IMR-90 (cell line): ENCODE results near the gene CLC. TPM values are rescaled to one million over a fixed set of nuclear protein-coding genes. Genes with fewer than 3 reads are reported as not detected.

Experiments
- ATAC-seq: fragments of 200-7000 bp; cut with Tn5 transposase; 2 replicates; pipeline ENCODE4 v1.9.1; 2020; ENCODE audit warnings: low read depth, mild to moderate bottlenecking, moderate library complexity
- BruUV-seq: library from RNA; stranded (reverse); fragments of 400-500 nt; replicated peaks from 2 replicates; lab custom pipeline; 2021; lab: Mats Ljungman, UMichigan
- CTCF ChIA-PET: fragments of 300-600 bp; formaldehyde crosslinking; extraction: SDS; loops from one replicate; lab custom pipeline; 2021; ENCODE audit warnings: antibody characterized with exemption; lab: Yijun Ruan, JAX
- POLR2A ChIA-PET: fragments of 300-600 bp; sonication (Branson Sonifier 250); formaldehyde crosslinking; loops from one replicate; lab custom pipeline; 2022; ENCODE audit warnings: antibody characterized with exemption; ENCODE audit not compliant: unreplicated experiment; lab: Charles Lee
- DNase-seq: peaks from one replicate; pipeline ENCODE4 v3.0.0; 2013
- H2AFZ ChIP-seq: replicated peaks from 2 replicates; pipeline ENCODE3; 2013; ENCODE audit warnings: low read length, mild to moderate bottlenecking; ENCODE audit not compliant: poor library complexity
- H2AK5ac ChIP-seq: 2 replicates; pipeline ENCODE4 v1.6.1; 2013; ENCODE audit warnings: low read depth, low read length, inconsistent platforms
- H2AK9ac ChIP-seq: replicated peaks from 2 replicates; pipeline ENCODE3; 2013; ENCODE audit warnings: mild to moderate bottlenecking, low read depth, low read length, moderate library complexity; ENCODE audit not compliant: poor library complexity
- H2BK120ac ChIP-seq: 2 replicates; pipeline ENCODE4 v1.6.1; 2013; ENCODE audit warnings: low read depth, low read length, inconsistent platforms
- H2BK15ac ChIP-seq: 3 replicates; pipeline ENCODE4 v1.6.1; 2013; ENCODE audit warnings: low read depth, low read length, inconsistent platforms
- H2BK20ac ChIP-seq: 2 replicates; pipeline ENCODE4 v1.6.1; 2013; ENCODE audit warnings: low read depth, mild to moderate bottlenecking, inconsistent platforms, low read length, moderate library complexity
- H2BK5ac ChIP-seq: 2 replicates; pipeline ENCODE4 v1.6.1; 2013; ENCODE audit warnings: mild to moderate bottlenecking, low read depth, low read length, inconsistent platforms; ENCODE audit not compliant: poor library complexity, severe bottlenecking
- H3K14ac ChIP-seq: replicated peaks from 2 replicates; pipeline ENCODE4 v1.6.1; 2013; ENCODE audit warnings: low read depth, low read length, inconsistent platforms
- H3K18ac ChIP-seq: 2 replicates; pipeline ENCODE4 v1.6.1; 2013; ENCODE audit warnings: low read depth, low read length, control low read depth
- H3K23ac ChIP-seq: 2 replicates; pipeline ENCODE4 v1.6.1; 2013; ENCODE audit warnings: low read depth, low read length, inconsistent platforms
- H3K27ac ChIP-seq: 2 replicates; pipeline ENCODE4 v1.5.1; 2013; ENCODE audit warnings: mild to moderate bottlenecking, control low read depth, low read length; ENCODE audit not compliant: insufficient read depth
- H3K27me3 ChIP-seq: 2 replicates; pipeline ENCODE4 v1.6.1; 2013; ENCODE audit warnings: low read length; ENCODE audit not compliant: control insufficient read depth, insufficient read depth
- H3K36me3 ChIP-seq: 2 replicates; pipeline ENCODE4 v1.6.1; 2013; ENCODE audit warnings: low read length, mixed read lengths; ENCODE audit not compliant: control insufficient read depth, insufficient read depth
- H3K4ac ChIP-seq: 2 replicates; pipeline ENCODE4 v1.6.1; 2013; ENCODE audit warnings: low read depth, low read length, inconsistent platforms
- H3K4me1 ChIP-seq: 2 replicates; pipeline ENCODE4 v1.6.1; 2013; ENCODE audit warnings: low read length, mixed read lengths; ENCODE audit not compliant: control insufficient read depth, insufficient read depth
- H3K4me2 ChIP-seq: 2 replicates; pipeline ENCODE4 v1.6.1; 2013; ENCODE audit warnings: low read depth, mild to moderate bottlenecking, control low read depth, low read length, moderate library complexity
- H3K4me3 ChIP-seq: 2 replicates; pipeline ENCODE4 v1.5.1; 2013; ENCODE audit warnings: low read depth, mild to moderate bottlenecking, control low read depth, low read length, moderate library complexity; ENCODE audit not compliant: insufficient read depth
- H3K56ac ChIP-seq: 2 replicates; pipeline ENCODE4 v1.6.1; 2013; ENCODE audit warnings: low read length, inconsistent platforms; ENCODE audit not compliant: insufficient read depth; ENCODE audit errors: extremely low read depth
- H3K79me1 ChIP-seq, 2 experiments: 2 replicates each; pipeline ENCODE4 v1.6.1; 2013; ENCODE audit warnings: low read length in 2 of 2, inconsistent platforms in 1 of 2, low read depth in 1 of 2
- H3K9ac ChIP-seq: 2 replicates; pipeline ENCODE4 v1.6.1; 2013; ENCODE audit warnings: low read depth, low read length, control low read depth
- H3K9me1 ChIP-seq: 2 replicates; pipeline ENCODE4 v1.6.1; 2013; ENCODE audit warnings: low read length, inconsistent platforms; ENCODE audit not compliant: insufficient read depth
- H3K9me3 ChIP-seq: 2 replicates; pipeline ENCODE4 v1.6.1; 2013; ENCODE audit warnings: low read length; ENCODE audit not compliant: control insufficient read depth, insufficient read depth
- H4K20me1 ChIP-seq: 2 replicates; pipeline ENCODE4 v1.6.1; 2013; ENCODE audit warnings: low read length, inconsistent platforms; ENCODE audit not compliant: insufficient read depth
- H4K5ac ChIP-seq: 2 replicates; pipeline ENCODE4 v1.6.1; 2013; ENCODE audit warnings: mild to moderate bottlenecking, low read depth, low read length, control low read depth
- H4K8ac ChIP-seq, 2 experiments: 2 replicates each; pipeline ENCODE4 v1.6.1; 2013; ENCODE audit warnings: low read depth in 2 of 2, low read length in 2 of 2, control low read depth in 1 of 2, inconsistent platforms in 1 of 2
- H4K91ac ChIP-seq: 2 replicates; pipeline ENCODE4 v1.6.1; 2013; ENCODE audit warnings: low read depth, low read length, inconsistent platforms; ENCODE audit not compliant: insufficient read depth
- BHLHE40 ChIP-seq: fragments of 150-350 bp; IDR thresholded peaks from 2 replicates; pipeline ENCODE4 v1.6.1; 2016; ENCODE audit warnings: mild to moderate bottlenecking, low read depth, low read length
- CEBPB ChIP-seq: IDR thresholded peaks from 2 replicates; pipeline ENCODE4 v1.6.1; 2012; ENCODE audit warnings: low read depth, low read length, improper control_type of control experiment
- CHD1 ChIP-seq: IDR thresholded peaks from 2 replicates; pipeline ENCODE4 v1.6.1; 2012; ENCODE audit warnings: low read depth, low read length, improper control_type of control experiment
- FOS ChIP-seq: fragments of 150-350 bp; IDR thresholded peaks from 2 replicates; pipeline ENCODE4 v1.6.1; 2016; ENCODE audit warnings: low read depth, low read length
- MAFK ChIP-seq: IDR thresholded peaks from 2 replicates; pipeline ENCODE4 v1.6.1; 2012; ENCODE audit warnings: low read depth, low read length, improper control_type of control experiment
- MAZ ChIP-seq: IDR thresholded peaks from 2 replicates; pipeline ENCODE4 v1.6.1; 2012; ENCODE audit warnings: low read depth, mild to moderate bottlenecking, low read length, improper control_type of control experiment, moderate library complexity, borderline replicate concordance
- MXI1 ChIP-seq: IDR thresholded peaks from 2 replicates; pipeline ENCODE4 v1.6.1; 2012; ENCODE audit warnings: low read depth, mild to moderate bottlenecking, low read length, moderate library complexity, borderline replicate concordance
- NFE2L2 ChIP-seq: fragments of 150-350 bp; IDR thresholded peaks from 2 replicates; pipeline ENCODE4 v1.6.1; 2016; ENCODE audit warnings: low read depth, mild to moderate bottlenecking, low read length
- POLR2A ChIP-seq: IDR thresholded peaks from 2 replicates; pipeline ENCODE4 v1.6.1; 2012; ENCODE audit warnings: mild to moderate bottlenecking, low read depth, low read length
- RAD21 ChIP-seq: IDR thresholded peaks from 2 replicates; pipeline ENCODE4 v1.6.1; 2012; ENCODE audit warnings: low read length, improper control_type of control experiment
- RCOR1 ChIP-seq: IDR thresholded peaks from 2 replicates; pipeline ENCODE4 v1.6.1; 2012; ENCODE audit warnings: mild to moderate bottlenecking, low read length, improper control_type of control experiment; ENCODE audit not compliant: insufficient replicate concordance
- RFX5 ChIP-seq: IDR thresholded peaks from 2 replicates; pipeline ENCODE4 v1.8.0; 2012; ENCODE audit warnings: low read depth, mild to moderate bottlenecking, low read length, moderate library complexity
- SMC3 ChIP-seq: fragments of 150-350 bp; IDR thresholded peaks from 2 replicates; pipeline ENCODE4 v1.6.1; 2016; ENCODE audit warnings: low read depth, mild to moderate bottlenecking, antibody characterized with exemption, low read length, moderate library complexity
- USF2 ChIP-seq: fragments of 150-350 bp; IDR thresholded peaks from 2 replicates; pipeline ENCODE4 v1.6.1; 2017; ENCODE audit warnings: mild to moderate bottlenecking, antibody characterized with exemption, low read length, low read depth
- WGBS, 2 experiments: methylation state at CpG; one replicate each; pipeline versions ENCODE4 v1.1.5 to v1.1.7; 2013; ENCODE audit warnings: missing lambda C conversion rate in 2 of 2; ENCODE audit not compliant: insufficient read length in 1 of 2; ENCODE audit errors: extremely low coverage in 2 of 2; 5-methylcytosine and 5-hydroxymethylcytosine counted together
- dilution Hi-C: fragments of 300-500 bp; cut with HindIII; formaldehyde crosslinking; loops from one replicate; pipeline ENCODE4 v1.14.3; 2018; ENCODE audit warnings: low sequenced_read_pairs; ENCODE audit not compliant: unreplicated experiment
- in situ Hi-C: fragments of 300-500 bp; cut with MboI; formaldehyde crosslinking; loops from 3 replicates; pipeline ENCODE4 v1.14.3; 2019; ENCODE audit warnings: low sequenced_read_pairs, inconsistent platforms, mixed read lengths
- intact Hi-C: fragments of 100-400 bp; cut with micrococcal nuclease; formaldehyde crosslinking; loops from 2 replicates; pipeline ENCODE4 v1.10.0; 2022
- polyA plus RNA-seq, 3 experiments: library from polyadenylated mRNA; depleted of rRNA; stranded (reverse); fragments of >200 nt; gene quantifications; 2 replicates each; pipeline ENCODE4 v1.2.3, GENCODE V29; 2012; ENCODE audit warnings: low replicate concordance in 1 of 3
- total RNA-seq: library from RNA; depleted of rRNA; stranded (reverse); fragments of >200 nt; gene quantifications from 2 replicates; pipeline ENCODE4 v1.2.3, GENCODE V29; 2012
- TF ChIP-seq, protein P1 (sequence below): conservative IDR thresholded peaks from 2 replicates; pipeline ENCODE4 v1.5.1; 2012; ENCODE audit warnings: mild to moderate bottlenecking, low read depth, low read length, improper control_type of control experiment
- TF ChIP-seq, protein P2 (sequence below): fragments of 150-350 bp; IDR thresholded peaks from 2 replicates; pipeline ENCODE4 v1.6.1; 2016; ENCODE audit warnings: low read depth, mild to moderate bottlenecking, low read length, moderate library complexity, borderline replicate concordance

CLC gene
- total and polyA plus RNA-seq, 2 of the 4 experiments (the other 2 are of a cell fraction) = not detected

DNA sequence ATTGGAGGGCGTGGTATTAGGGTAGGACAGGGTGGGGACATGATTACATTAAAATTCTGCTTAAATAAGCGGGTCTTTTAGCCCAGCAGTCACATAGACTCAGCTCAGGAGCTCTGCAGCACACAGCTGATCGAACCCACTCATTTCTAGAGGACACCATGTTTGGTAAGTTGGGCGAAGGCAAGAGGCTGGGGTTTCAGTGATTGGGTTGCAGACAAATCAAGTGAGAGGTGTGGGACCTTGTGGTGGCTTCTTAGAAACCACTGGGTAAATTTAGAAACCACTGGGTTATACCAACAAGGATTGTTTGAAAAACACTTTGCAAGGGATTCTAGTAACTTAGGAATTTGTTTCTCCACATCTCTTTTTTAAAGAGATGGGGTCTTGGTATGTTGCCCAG is 40.9 kb upstream of the CLC start, which contains the start of gene LEUTX:
Gene LEUTX (plus strand): TSS at position 92 of the 400 bp plus-strand sequence. CDS start 67 bp downstream, at position 159.
- Histone ChIP-seq H3K79me1 (no peaks in the 10 kb centered on the region), H2BK120ac (no peak within 1 kb of the TSS), H2BK15ac (no peak within 1 kb of the TSS), H3K4me3 (no peak within 1 kb of the TSS), H3K27me3 (peaks cover 3% of the 10 kb centered on the region), H2BK5ac (no peak within 1 kb of the TSS), H3K23ac (no peak within 1 kb of the TSS), H3K4ac (no peak within 1 kb of the TSS), H2BK20ac (no peak within 1 kb of the TSS), H3K36me3 (no peaks in the 10 kb centered on the region), H2AK5ac (no peak within 1 kb of the TSS), H2AFZ (no peak within 1 kb of the TSS), H4K8ac (no peak within 1 kb of the TSS), H3K27ac (no peak within 1 kb of the TSS), H3K18ac (no peak within 1 kb of the TSS), H3K4me2 (no peak within 1 kb of the TSS), H3K9ac (no peak within 1 kb of the TSS), H4K20me1 (no peaks in the 10 kb centered on the region), H3K9me1 (no peaks in the 10 kb centered on the region), H2AK9ac (no peak within 1 kb of the TSS), H3K56ac (no peak within 1 kb of the TSS), H4K91ac (no peak within 1 kb of the TSS), H3K14ac (no peak within 1 kb of the TSS), H3K4me1 (no peaks in the 10 kb centered on the region), H4K5ac (no peak within 1 kb of the TSS), H3K9me3 (no peaks in the 10 kb centered on the region)
- ATAC-seq (no peak), DNase-seq (no peak)
- in situ Hi-C loops = no loop called here
- TF ChIP-seq SMC3 = no peak
- TF ChIP-seq CEBPB = no peak
- TF ChIP-seq CHD1 = no peak
- no peak for TF ChIP-seq RFX5
- TF ChIP-seq POLR2A = no peak
- TF ChIP-seq, protein P1, sequence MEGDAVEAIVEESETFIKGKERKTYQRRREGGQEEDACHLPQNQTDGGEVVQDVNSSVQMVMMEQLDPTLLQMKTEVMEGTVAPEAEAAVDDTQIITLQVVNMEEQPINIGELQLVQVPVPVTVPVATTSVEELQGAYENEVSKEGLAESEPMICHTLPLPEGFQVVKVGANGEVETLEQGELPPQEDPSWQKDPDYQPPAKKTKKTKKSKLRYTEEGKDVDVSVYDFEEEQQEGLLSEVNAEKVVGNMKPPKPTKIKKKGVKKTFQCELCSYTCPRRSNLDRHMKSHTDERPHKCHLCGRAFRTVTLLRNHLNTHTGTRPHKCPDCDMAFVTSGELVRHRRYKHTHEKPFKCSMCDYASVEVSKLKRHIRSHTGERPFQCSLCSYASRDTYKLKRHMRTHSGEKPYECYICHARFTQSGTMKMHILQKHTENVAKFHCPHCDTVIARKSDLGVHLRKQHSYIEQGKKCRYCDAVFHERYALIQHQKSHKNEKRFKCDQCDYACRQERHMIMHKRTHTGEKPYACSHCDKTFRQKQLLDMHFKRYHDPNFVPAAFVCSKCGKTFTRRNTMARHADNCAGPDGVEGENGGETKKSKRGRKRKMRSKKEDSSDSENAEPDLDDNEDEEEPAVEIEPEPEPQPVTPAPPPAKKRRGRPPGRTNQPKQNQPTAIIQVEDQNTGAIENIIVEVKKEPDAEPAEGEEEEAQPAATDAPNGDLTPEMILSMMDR = no peak
- no peak for TF ChIP-seq BHLHE40
- no peak for TF ChIP-seq MXI1
- no peak for TF ChIP-seq RAD21
- TF ChIP-seq MAZ = no peak
- TF ChIP-seq NFE2L2 = no peak
- TF ChIP-seq, protein P2, sequence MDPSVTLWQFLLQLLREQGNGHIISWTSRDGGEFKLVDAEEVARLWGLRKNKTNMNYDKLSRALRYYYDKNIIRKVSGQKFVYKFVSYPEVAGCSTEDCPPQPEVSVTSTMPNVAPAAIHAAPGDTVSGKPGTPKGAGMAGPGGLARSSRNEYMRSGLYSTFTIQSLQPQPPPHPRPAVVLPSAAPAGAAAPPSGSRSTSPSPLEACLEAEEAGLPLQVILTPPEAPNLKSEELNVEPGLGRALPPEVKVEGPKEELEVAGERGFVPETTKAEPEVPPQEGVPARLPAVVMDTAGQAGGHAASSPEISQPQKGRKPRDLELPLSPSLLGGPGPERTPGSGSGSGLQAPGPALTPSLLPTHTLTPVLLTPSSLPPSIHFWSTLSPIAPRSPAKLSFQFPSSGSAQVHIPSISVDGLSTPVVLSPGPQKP = no peak
- no peak for TF ChIP-seq USF2
- TF ChIP-seq FOS = no peak
- TF ChIP-seq MAFK = no peak
- no peak for TF ChIP-seq RCOR1
- ChIA-PET POLR2A (no interaction called here), CTCF (no interaction called here)
- WGBS, 2 experiments = no CpG with 5 or more reads among the region's 4 CpGs
- dilution Hi-C loops = no loop called here
- intact Hi-C loops = no loop called here
- no TSS peak for BruUV-seq
